GM21423 (cell line): Measurements from ENCODE around the gene MATK.

Experiments
- ATAC-seq: cut with Tn5 transposase; IDR thresholded peaks from one replicate; pipeline ENCODE4 v1.9.1; 2021; ENCODE audit warnings: mild to moderate bottlenecking, moderate library complexity; ENCODE audit not compliant: unreplicated experiment

Gene MATK

GRCh38 chr19:3751236-3751635 lies 34.9 kb downstream of the MATK start:
- ATAC-seq = no peak

- ATAC-seq = no peak
These were observed 36.0 kb downstream of the MATK start for GRCh38 chr19:3750211-3750610.

GRCh38 chr19:3748965-3749364 lies 37.2 kb downstream of the MATK start:
- ATAC-seq = no peak

- no peak for ATAC-seq
These were observed 39.7 kb downstream of the MATK start for GRCh38 chr19:3746371-3747056.

GRCh38 chr19:3745363-3746045 lies 40.7 kb downstream of the MATK start:
- no peak for ATAC-seq

- no peak for ATAC-seq
These were observed 42.7 kb downstream of the MATK start for GRCh38 chr19:3743486-3743885.

- no peak for ATAC-seq
These were observed 45.8 kb downstream of the MATK start for GRCh38 chr19:3740431-3740830.

- no peak for ATAC-seq
These were observed 47.5 kb downstream of the MATK start for GRCh38 chr19:3738477-3739220.

- no peak for ATAC-seq
These were observed 48.5 kb downstream of the MATK start for GRCh38 chr19:3737487-3738205.

- no peak for ATAC-seq
These were observed 50.0 kb downstream of the MATK start for GRCh38 chr19:3736106-3736724.

- ATAC-seq = no peak
These were observed 51.9 kb downstream of the MATK start for GRCh38 chr19:3734310-3734600.

GRCh38 chr19:3733549-3734309 lies 52.5 kb downstream of the MATK start:
- ATAC-seq = no peak

GRCh38 chr19:3732108-3732507 lies 54.1 kb downstream of the MATK start:
- no peak for ATAC-seq

GRCh38 chr19:3730457-3730958 lies 55.7 kb downstream of the MATK start:
- no peak for ATAC-seq
